Stimulated activated CD4-positive, alpha-beta T cell treated with anti-CD3 and anti-CD28 coated beads, Interleukin-1b, Interleukin-23, amount 100 ng/mL, for 24 hours (primary cell): ENCODE measurements around the gene CNDP2.
"Not testable (repeated sequence)": the region's sequence is repeated elsewhere in the genome, so short reads cannot be mapped to it uniquely, and the experiment has no call there.

ENCODE experiments used
- DNase-seq, 4 experiments: peaks; one replicate each; pipeline ENCODE4 v3.0.0-alpha.2; 2020; ENCODE audit warnings: low read depth in 4 of 4, low spot score in 1 of 4

CNDP2 gene

GRCh38 chr18:74517236-74517630 lies 21.1 kb downstream of the CNDP2 start:
- DNase-seq, result no peak

GRCh38 chr18:74518456-74519295 lies 22.5 kb downstream of the CNDP2 start:
- DNase-seq, result no peak

GRCh38 chr18:74519320-74520095 lies 23.3 kb downstream of the CNDP2 start:
- DNase-seq, result no peak

- no peak for DNase-seq
Observed at GRCh38 chr18:74520096-74520833, 24.1 kb downstream of the CNDP2 start.

GRCh38 chr18:74521068-74521725 lies 25.0 kb downstream of the CNDP2 start:
- no peak for DNase-seq

GRCh38 chr18:74522635-74523548 lies 26.7 kb downstream of the CNDP2 start:
- no peak for DNase-seq

GRCh38 chr18:74524097-74524496 lies 27.9 kb downstream of the CNDP2 start:
- no peak for DNase-seq

GRCh38 chr18:74524915-74525314 lies 28.8 kb downstream of the CNDP2 start:
- not testable (repeated sequence) for DNase-seq

GRCh38 chr18:74525741-74526140 lies 29.6 kb downstream of the CNDP2 start:
- no peak for DNase-seq

- no peak for DNase-seq
Observed at GRCh38 chr18:74526488-74526887, 30.3 kb downstream of the CNDP2 start.

GRCh38 chr18:74528478-74528877 lies 32.3 kb downstream of the CNDP2 start:
- no peak for DNase-seq

- no peak for DNase-seq
Observed at GRCh38 chr18:74528913-74529312, 32.8 kb downstream of the CNDP2 start.

- no peak for DNase-seq
Observed at GRCh38 chr18:74529378-74529777, 33.2 kb downstream of the CNDP2 start.

- no peak for DNase-seq
Observed at GRCh38 chr18:74529811-74530583, 33.8 kb downstream of the CNDP2 start.

GRCh38 chr18:74530584-74530862 lies 34.4 kb downstream of the CNDP2 start:
- DNase-seq, result no peak

- no peak for DNase-seq
Observed at GRCh38 chr18:74531043-74531442, 34.9 kb downstream of the CNDP2 start.

- DNase-seq, result no peak
Observed at GRCh38 chr18:74532511-74533025, 36.4 kb downstream of the CNDP2 start.

- DNase-seq, result no peak
Observed at GRCh38 chr18:74533666-74534065, 37.5 kb downstream of the CNDP2 start.
